GM12878 (cell line): Measurements from ENCODE around the gene TET2. TPM values are rescaled to one million over a fixed set of nuclear protein-coding genes. Genes with fewer than 3 reads are reported as not detected.

Experiments
- ATAC-seq: fragments of 200-7000 bp; cut with Tn5 transposase; 3 replicates; pipeline ENCODE4 v1.9.1; 2020; ENCODE audit warnings: mild to moderate bottlenecking, moderate library complexity
- BruUV-seq: library from RNA; stranded (reverse); fragments of 400-500 nt; replicated peaks from 2 replicates; lab custom pipeline; 2021; lab: Mats Ljungman, UMichigan
- CTCF ChIA-PET: fragments of 300-600 bp; sonication (Branson Sonifier 250); formaldehyde crosslinking; extraction: SDS; loops from one replicate; lab custom pipeline; 2021; ENCODE audit warnings: inconsistent platforms; lab: Yijun Ruan, JAX
- POLR2A ChIA-PET: fragments of 350-600 bp; formaldehyde crosslinking; extraction: SDS; loops from one replicate; lab custom pipeline; 2021; ENCODE audit warnings: inconsistent platforms; lab: Charles Lee
- RAD21 ChIA-PET: fragments of 300-600 bp; sonication (Branson Sonifier 250); formaldehyde crosslinking; loops from one replicate; lab custom pipeline; 2023; ENCODE audit warnings: antibody characterized with exemption; ENCODE audit not compliant: unreplicated experiment; lab: Charles Lee
- SMC1A ChIA-PET: fragments of 300-600 bp; sonication (Branson Sonifier 250); formaldehyde crosslinking; loops from one replicate; lab custom pipeline; 2023; ENCODE audit not compliant: unreplicated experiment, uncharacterized antibody; lab: Charles Lee
- DNase-seq: peaks from one replicate; pipeline ENCODE4 v3.0.0-alpha.2; 2011; ENCODE audit warnings: low read depth, low spot score
- FAIRE-seq: peaks from 3 replicates; lab custom pipeline; 2011; peaks lifted over from hg19 to GRCh38; lab: Jason Lieb, UNC
- H2AFZ ChIP-seq: 2 replicates; pipeline ENCODE4 v1.6.0; 2011; ENCODE audit warnings: low read depth, low read length, control low read depth; ENCODE audit not compliant: control insufficient read depth
- H3K27ac ChIP-seq: 2 replicates; pipeline ENCODE4 v1.5.1; 2011; ENCODE audit warnings: control low read depth; ENCODE audit not compliant: control insufficient read depth, insufficient read depth
- H3K27me3 ChIP-seq, 2 experiments: replicated peaks in 1 of 2; 2 replicates each; pipeline versions ENCODE4 v1.6.0 to v1.6.1; 2011; ENCODE audit warnings: low read length in 1 of 2; ENCODE audit not compliant: control insufficient read depth in 2 of 2, insufficient read depth in 2 of 2
- H3K36me3 ChIP-seq, 2 experiments: 2 replicates each; pipeline ENCODE4 v1.5.1; 2011; ENCODE audit warnings: low read length in 1 of 2; ENCODE audit not compliant: control insufficient read depth in 2 of 2, insufficient read depth in 2 of 2
- H3K4me1 ChIP-seq: 2 replicates; pipeline ENCODE4 v1.6.1; 2011; ENCODE audit warnings: mild to moderate bottlenecking, low read length, moderate library complexity, mixed read lengths; ENCODE audit not compliant: control insufficient read depth, insufficient read depth
- H3K4me2 ChIP-seq: 2 replicates; pipeline ENCODE4 v1.6.0; 2011; ENCODE audit warnings: control low read depth; ENCODE audit not compliant: control insufficient read depth, insufficient read depth
- H3K4me3 ChIP-seq: fragments of 200-600 bp; sonication (generic); 2 replicates; pipeline ENCODE4 v1.5.1; 2016
- H3K79me2 ChIP-seq: 2 replicates; pipeline ENCODE4 v1.6.0; 2011; ENCODE audit warnings: low read length; ENCODE audit not compliant: control insufficient read depth, insufficient read depth
- H3K9ac ChIP-seq: 2 replicates; pipeline ENCODE4 v1.8.0; 2011; ENCODE audit warnings: low read length, control low read depth, mixed read lengths; ENCODE audit not compliant: control insufficient read depth, insufficient read depth
- H3K9me3 ChIP-seq: replicated peaks from 3 replicates; pipeline ENCODE4 v1.5.1; 2011; ENCODE audit warnings: mild to moderate bottlenecking, low read length; ENCODE audit not compliant: control insufficient read depth, insufficient read depth
- H4K20me1 ChIP-seq: 2 replicates; pipeline ENCODE4 v1.6.0; 2011; ENCODE audit not compliant: control insufficient read depth, insufficient read depth
- ATF2 ChIP-seq: IDR thresholded peaks from 2 replicates; pipeline ENCODE4 v1.6.1; 2012; ENCODE audit warnings: low read length, inconsistent platforms
- BCL3 ChIP-seq: IDR thresholded peaks from 2 replicates; pipeline ENCODE4 v1.6.1; 2011; ENCODE audit warnings: borderline replicate concordance, low read depth, mild to moderate bottlenecking, moderate library complexity, low read length; ENCODE audit not compliant: insufficient read depth, poor library complexity, severe bottlenecking
- EGR1 ChIP-seq, 2 experiments: IDR thresholded peaks; 1 replicate in 1 of 2; 2 replicates in 1 of 2; pipeline ENCODE4 v1.6.1; 2011 to 2012; ENCODE audit warnings: low read depth in 2 of 2, low read length in 2 of 2, borderline replicate concordance in 1 of 2, mild to moderate bottlenecking in 1 of 2, moderate library complexity in 1 of 2
- ETV6 ChIP-seq, 2 experiments: fragments of 450-650 bp in 1 of 2; IDR thresholded peaks in 1 of 2; conservative IDR thresholded peaks in 1 of 2; 2 replicates each; pipeline ENCODE4 v1.6.1; 2014; ENCODE audit warnings: antibody characterized with exemption in 1 of 2, borderline replicate concordance in 1 of 2, low read depth in 1 of 2, mild to moderate bottlenecking in 1 of 2, moderate library complexity in 1 of 2
- HDAC2 ChIP-seq: fragments of 200-600 bp; sonication (generic); IDR thresholded peaks from 2 replicates; pipeline ENCODE4 v1.6.1; 2017
- NFXL1 ChIP-seq: fragments of 450-650 bp; IDR thresholded peaks from 2 replicates; pipeline ENCODE4 v1.6.1; 2017; ENCODE audit warnings: antibody characterized with exemption, mild to moderate bottlenecking, borderline replicate concordance
- NR2F1 ChIP-seq: fragments of 450-650 bp; conservative IDR thresholded peaks from 2 replicates; pipeline ENCODE4 v1.6.1; 2017; ENCODE audit warnings: mild to moderate bottlenecking
- RAD51 ChIP-seq: fragments of 450-650 bp; IDR thresholded peaks from 2 replicates; pipeline ENCODE4 v1.6.1; 2016; ENCODE audit warnings: moderate library complexity, mild to moderate bottlenecking, inconsistent platforms
- SUZ12 ChIP-seq: fragments of 200-600 bp; sonication (generic); IDR thresholded peaks from one replicate; pipeline ENCODE4 v1.6.1; 2018; ENCODE audit warnings: antibody characterized with exemption, mild to moderate bottlenecking; ENCODE audit not compliant: unreplicated experiment
- TAF1 ChIP-seq: IDR thresholded peaks from 2 replicates; pipeline ENCODE4 v1.6.1; 2011; ENCODE audit warnings: mild to moderate bottlenecking, low read depth, low read length, borderline replicate concordance
- ZBED1 ChIP-seq: IDR thresholded peaks from 2 replicates; pipeline ENCODE4 v1.6.1; 2016; ENCODE audit warnings: borderline replicate concordance
- ZBTB33 ChIP-seq: fragments of 450-650 bp; IDR thresholded peaks from 2 replicates; pipeline ENCODE4 v1.6.1; 2017; ENCODE audit warnings: mild to moderate bottlenecking
- ZNF622 ChIP-seq: fragments of 450-650 bp; IDR thresholded peaks from 2 replicates; pipeline ENCODE4 v1.6.1; 2017; ENCODE audit warnings: mild to moderate bottlenecking, inconsistent platforms
- ZZZ3 ChIP-seq: IDR thresholded peaks from 2 replicates; pipeline ENCODE4 v1.6.1; 2011; ENCODE audit warnings: low read depth; ENCODE audit not compliant: control insufficient read depth, insufficient read length
- in situ Hi-C: fragments of 300-500 bp; cut with MboI; formaldehyde crosslinking; loops from 9 replicates; pipeline ENCODE4 v1.14.3; 2018; ENCODE audit warnings: mixed read lengths
- intact Hi-C: fragments of 100-400 bp; cut with micrococcal nuclease; formaldehyde crosslinking; loops from one replicate; pipeline ENCODE4 v1.14.2; 2022; ENCODE audit not compliant: unreplicated experiment
- polyA plus RNA-seq, 11 experiments: library from polyadenylated mRNA; depleted of rRNA in 4 of 11; unstranded in 6 of 11; stranded (reverse) in 5 of 11; fragments of >200 nt; fragmentation: Nextera tagmentation in 4 of 11; fragmentation: Illumina TruSeq in 1 of 11; extraction: Ambion mirVana in 4 of 11; extraction: Trizol in 1 of 11; gene quantifications; 1 replicate in 1 of 11; 2 replicates in 10 of 11; pipeline versions ENCODE4 v1.2.1 to v1.2.3, GENCODE V29; 2011 to 2016; ENCODE audit warnings: inconsistent platforms in 2 of 11, missing spikeins in 2 of 11, low read depth in 1 of 11
- total RNA-seq, 4 experiments: library from RNA; depleted of rRNA in 3 of 4; stranded (reverse); fragments of >200 nt in 3 of 4; fragmentation: Illumina TruSeq in 1 of 4; extraction: Trizol in 1 of 4; gene quantifications; 2 replicates each; pipeline versions ENCODE4 v1.2.1 to v1.2.3, GENCODE V29; 2013 to 2021

The TET2 gene
- total and polyA plus RNA-seq, 10 of the 15 experiments (the other 5 are each of a cell fraction or from before 2014, with no cell fraction given) = 3.7 to 49.0 (median 27.5) TPM

GRCh38 chr4:105192474-105192873 is 45.8 kb downstream of the TET2 start:
- H3K79me2 ChIP-seq = peaks cover 69% of the 10 kb centered on the region
- no peak for TF ChIP-seq TAF1
- TF ChIP-seq NFXL1 = no peak
- TF ChIP-seq RAD51 = no peak
- TF ChIP-seq ETV6 (conservative IDR thresholded peaks at IDR 0.05 in 1 of 2, IDR thresholded peaks at IDR 0.05 in 1 of 2; ENCODE audit: borderline replicate concordance in 1 of 2, low read depth in 1 of 2) = no peak
- no peak for TF ChIP-seq BCL3
- no peak for TF ChIP-seq NR2F1
- no peak for TF ChIP-seq ATF2
- TF ChIP-seq HDAC2 = no peak
- no peak for TF ChIP-seq ZBTB33
- no peak for TF ChIP-seq ZNF622
- no peak for TF ChIP-seq EGR1 (IDR thresholded peaks at IDR 0.05; ENCODE audit: borderline replicate concordance in 1 of 2, low read depth in 2 of 2, low read length in 2 of 2)
- TF ChIP-seq ZBED1 = no peak
- no peak for TF ChIP-seq SUZ12
- TF ChIP-seq ZZZ3 = no peak
- TF ChIP-seq, all 136 proteins: peak for 0
- no peak for ATAC-seq
- SMC1A ChIA-PET = interaction anchor here (1.0 to 3.8 kb wide), 2 partner anchors 11 to 21 kb away, joined by 3 to 21 read pairs; no protein-coding TSS in a partner anchor
- Histone ChIP-seq H3K4me2 (no peak overlapping the region), H3K9me3 (no peaks in the 10 kb centered on the region; the same call in 1 of the 3 replicates), H3K4me1 (peaks cover 52% of the 10 kb centered on the region), H3K27me3 (no peaks in the 10 kb centered on the region), H3K9ac (no peak overlapping the region), H3K27ac (peak overlapping the region; percentile 81; the same call in 1 of the 2 replicates), H3K4me3 (no peak overlapping the region), H2AFZ (no peak overlapping the region), H4K20me1 (no peaks in the 10 kb centered on the region), H3K36me3 (peaks cover 0 to 11% of the 10 kb centered on the region in 2 experiments)
- CTCF ChIA-PET = interaction anchor here (0.7 to 1.5 kb wide), 3 partner anchors 31 to 279 kb away, joined by 3 to 4 read pairs (median 3); no protein-coding TSS in a partner anchor
- RAD21 ChIA-PET = interaction anchor here (0.6 to 3.0 kb wide), 6 partner anchors 31 to 281 kb away, joined by 3 to 17 read pairs (median 4); no protein-coding TSS in a partner anchor
- no TSS peak for BruUV-seq
- POLR2A ChIA-PET = interaction anchor here (0.6 to 1.7 kb wide), 3 partner anchors 46 to 281 kb away, joined by 4 to 5 read pairs (median 4); partner anchors contain the start of genes PPA2 and TET2
- no peak for DNase-seq
- intact Hi-C loops (loop anchor here (5.0 kb wide), 2 partner anchors 115 to 325 kb away; no protein-coding TSS in a partner anchor), in situ Hi-C loops (no loop called here)
- FAIRE-seq = no peak
